ENCODE data around the gene OPA3. TPM values are rescaled to one million over a fixed set of nuclear protein-coding genes. Genes with fewer than 3 reads are reported as not detected.

Gene OPA3
- polyA plus RNA-seq, 1 donor (not counting 4 experiments of a cell fraction or from before 2014, with no cell fraction given) = 11.9 TPM

DNA sequence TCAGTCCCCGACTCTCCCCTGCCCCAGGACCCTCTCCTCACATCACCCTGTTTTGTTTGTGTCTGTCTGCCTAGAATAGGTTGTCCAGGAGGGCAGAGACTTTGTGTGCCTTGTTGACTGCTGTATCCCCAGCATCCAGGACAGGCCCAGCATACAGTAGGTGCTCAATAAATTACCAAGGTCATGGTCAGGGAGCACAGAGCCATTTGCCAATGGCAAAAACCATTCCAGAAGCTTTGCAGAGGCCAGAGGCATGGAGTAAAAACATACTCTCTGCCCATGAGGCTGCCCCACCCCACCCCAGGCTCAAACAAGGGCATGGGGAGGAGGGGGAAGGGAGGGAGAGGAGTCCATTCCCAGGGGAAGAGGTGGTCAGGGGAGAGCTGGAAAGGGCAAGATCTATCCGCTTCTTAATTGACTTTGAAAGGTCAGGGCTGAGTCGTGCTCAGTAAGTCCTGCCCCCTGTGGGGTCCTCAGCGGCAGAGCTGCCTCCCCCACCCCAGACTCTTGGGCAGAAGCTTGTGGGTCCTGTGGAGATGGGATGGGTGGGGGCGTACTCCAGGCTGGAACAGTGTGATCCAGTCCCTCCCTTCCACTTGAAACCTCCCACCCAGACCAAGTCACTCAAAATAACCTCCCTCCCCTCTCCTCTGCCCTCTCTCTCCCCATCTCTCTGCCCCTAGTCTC, 13.0 kb upstream of the OPA3 start:
- no peaks in the 10 kb centered on the region for H3K9me1 ChIP-seq (ENCODE audit: control insufficient read depth, extremely low read depth, insufficient read depth, low read length)
- peaks cover 7% of the 10 kb centered on the region for H3K4me1 ChIP-seq (ENCODE audit: control insufficient read depth, extremely low read depth, insufficient read depth, low read length)
- DNase-seq (ENCODE audit: low read depth, low spot score) (no peak), FAIRE-seq (no peak)
- H3K9me3 ChIP-seq (ENCODE audit: control insufficient read depth, low read depth, low read length) = no peaks in the 10 kb centered on the region
- no peak overlapping the region for H2AFZ ChIP-seq (ENCODE audit: control insufficient read depth, low read length)
- H3K79me2 ChIP-seq (ENCODE audit: control insufficient read depth, insufficient read depth, low read length) = no peaks in the 10 kb centered on the region
- no peaks in the 10 kb centered on the region for H4K20me1 ChIP-seq (ENCODE audit: control insufficient read depth, extremely low read depth, insufficient read depth, low read length)
- no peak overlapping the region for H3K9ac ChIP-seq (ENCODE audit: control insufficient read depth, extremely low read depth, insufficient read depth, low read length)
- H3K4me2 ChIP-seq (ENCODE audit: control insufficient read depth, extremely low read depth, insufficient read depth, low read depth, low read length) = peak overlapping the region; percentile 55
- dilution Hi-C loops (cut with MboI; ENCODE audit: extremely low pct_ligation_motif_present, low sequenced_read_pairs) = no loop called here
- no peak overlapping the region for H3K27ac ChIP-seq (ENCODE audit: control insufficient read depth, insufficient read depth, low read length)
- no peaks in the 10 kb centered on the region for H3K36me3 ChIP-seq (ENCODE audit: control insufficient read depth in 2 of 2, extremely low read depth in 1 of 2, insufficient read depth in 2 of 2, low read length in 2 of 2)
- peak overlapping the region in 1 of 3 experiments; percentile 25 for H3K4me3 ChIP-seq (ENCODE audit: control insufficient read depth in 2 of 3, extremely low read depth in 1 of 3, insufficient read depth in 2 of 3, low read depth in 1 of 3, low read length in 3 of 3)
- H3K27me3 ChIP-seq (ENCODE audit: control insufficient read depth, extremely low read depth, insufficient read depth, low read length) = peaks cover 51% of the 10 kb centered on the region
- no peak for TF ChIP-seq EZH2 (IDR thresholded peaks at IDR 0.05; ENCODE audit: low read length)
- TF ChIP-seq, protein P1, sequence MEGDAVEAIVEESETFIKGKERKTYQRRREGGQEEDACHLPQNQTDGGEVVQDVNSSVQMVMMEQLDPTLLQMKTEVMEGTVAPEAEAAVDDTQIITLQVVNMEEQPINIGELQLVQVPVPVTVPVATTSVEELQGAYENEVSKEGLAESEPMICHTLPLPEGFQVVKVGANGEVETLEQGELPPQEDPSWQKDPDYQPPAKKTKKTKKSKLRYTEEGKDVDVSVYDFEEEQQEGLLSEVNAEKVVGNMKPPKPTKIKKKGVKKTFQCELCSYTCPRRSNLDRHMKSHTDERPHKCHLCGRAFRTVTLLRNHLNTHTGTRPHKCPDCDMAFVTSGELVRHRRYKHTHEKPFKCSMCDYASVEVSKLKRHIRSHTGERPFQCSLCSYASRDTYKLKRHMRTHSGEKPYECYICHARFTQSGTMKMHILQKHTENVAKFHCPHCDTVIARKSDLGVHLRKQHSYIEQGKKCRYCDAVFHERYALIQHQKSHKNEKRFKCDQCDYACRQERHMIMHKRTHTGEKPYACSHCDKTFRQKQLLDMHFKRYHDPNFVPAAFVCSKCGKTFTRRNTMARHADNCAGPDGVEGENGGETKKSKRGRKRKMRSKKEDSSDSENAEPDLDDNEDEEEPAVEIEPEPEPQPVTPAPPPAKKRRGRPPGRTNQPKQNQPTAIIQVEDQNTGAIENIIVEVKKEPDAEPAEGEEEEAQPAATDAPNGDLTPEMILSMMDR (optimal IDR thresholded peaks at IDR 0.05 in 1 of 3, IDR thresholded peaks at IDR 0.05 in 1 of 3, conservative IDR thresholded peaks at IDR 0.05 in 1 of 3; ENCODE audit: extremely low read depth in 1 of 3, insufficient read depth in 2 of 3, low read length in 3 of 3) = no peak

DNA sequence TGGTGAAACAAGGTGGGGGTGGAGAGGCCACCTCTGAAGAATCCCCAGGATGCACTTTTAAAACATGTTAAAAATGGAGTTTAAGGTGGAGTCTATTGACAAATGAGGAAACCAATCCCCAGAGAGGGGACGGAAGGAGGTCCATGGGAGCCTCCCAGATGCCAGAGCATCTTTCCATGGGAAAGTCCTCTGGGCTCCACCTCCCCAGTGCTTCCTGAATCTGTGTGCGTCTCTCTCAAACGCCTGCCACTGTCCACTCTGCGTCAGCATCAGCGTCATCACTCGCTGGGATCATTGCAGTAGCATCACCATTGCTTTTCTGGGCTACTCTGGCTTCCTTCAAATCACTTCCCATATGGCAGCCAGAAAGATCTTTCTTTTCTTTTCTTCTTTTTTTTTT, 11.2 kb upstream of the OPA3 start:
- H3K36me3 ChIP-seq (ENCODE audit: control insufficient read depth in 2 of 2, extremely low read depth in 1 of 2, insufficient read depth in 2 of 2, low read length in 2 of 2) = no peaks in the 10 kb centered on the region
- H3K4me1 ChIP-seq (ENCODE audit: control insufficient read depth, extremely low read depth, insufficient read depth, low read length) = peaks cover 7% of the 10 kb centered on the region
- H3K27me3 ChIP-seq (ENCODE audit: control insufficient read depth, extremely low read depth, insufficient read depth, low read length) = peaks cover 33% of the 10 kb centered on the region
- H3K27ac ChIP-seq (ENCODE audit: control insufficient read depth, insufficient read depth, low read length) = no peak overlapping the region
- no peak for TF ChIP-seq EZH2 (IDR thresholded peaks at IDR 0.05; ENCODE audit: low read length)
- TF ChIP-seq, protein P1 (optimal IDR thresholded peaks at IDR 0.05 in 1 of 3, IDR thresholded peaks at IDR 0.05 in 1 of 3, conservative IDR thresholded peaks at IDR 0.05 in 1 of 3; ENCODE audit: extremely low read depth in 1 of 3, insufficient read depth in 2 of 3, low read length in 3 of 3) = no peak
- no peaks in the 10 kb centered on the region for H3K79me2 ChIP-seq (ENCODE audit: control insufficient read depth, insufficient read depth, low read length)
- H3K4me3 ChIP-seq (ENCODE audit: control insufficient read depth in 2 of 3, extremely low read depth in 1 of 3, insufficient read depth in 2 of 3, low read depth in 1 of 3, low read length in 3 of 3) = no peak overlapping the region
- no peaks in the 10 kb centered on the region for H4K20me1 ChIP-seq (ENCODE audit: control insufficient read depth, extremely low read depth, insufficient read depth, low read length)
- H3K9ac ChIP-seq (ENCODE audit: control insufficient read depth, extremely low read depth, insufficient read depth, low read length) = no peak overlapping the region
- no peak overlapping the region for H3K4me2 ChIP-seq (ENCODE audit: control insufficient read depth, extremely low read depth, insufficient read depth, low read depth, low read length)
- dilution Hi-C loops (cut with MboI; ENCODE audit: extremely low pct_ligation_motif_present, low sequenced_read_pairs) = no loop called here
- DNase-seq (ENCODE audit: low read depth, low spot score) (no peak), FAIRE-seq (no peak)
- H3K9me1 ChIP-seq (ENCODE audit: control insufficient read depth, extremely low read depth, insufficient read depth, low read length) = no peaks in the 10 kb centered on the region
- H2AFZ ChIP-seq (ENCODE audit: control insufficient read depth, low read length) = no peak overlapping the region
- H3K9me3 ChIP-seq (ENCODE audit: control insufficient read depth, low read depth, low read length) = no peaks in the 10 kb centered on the region

Data from keratinocyte (primary cell).